Measurements from ENCODE around the gene EIPR1. TPM values are rescaled to one million over a fixed set of nuclear protein-coding genes. Genes with fewer than 3 reads are reported as not detected.

EIPR1 gene
- polyA plus RNA-seq, 1 donor from 2014 or later = 138 TPM

GRCh38 chr2:3387011-3387410 is 9.4 kb upstream of the EIPR1 start:
- Histone ChIP-seq H3K27ac (ENCODE audit: low read length) (no peak overlapping the region), H3K36me3 (ENCODE audit: insufficient read depth, low read length) (peaks cover under 1% of the 10 kb centered on the region), H3K9me3 (ENCODE audit: low read length) (no peaks in the 10 kb centered on the region), H3K27me3 (ENCODE audit: insufficient read depth, low read depth, low read length) (no peaks in the 10 kb centered on the region), H2AFZ (ENCODE audit: low read depth, low read length) (no peak overlapping the region), H3K4me3 (ENCODE audit: low read length) (no peak overlapping the region), H3K9me2 (ENCODE audit: insufficient read depth, low read length) (no peaks in the 10 kb centered on the region), H3F3A (ENCODE audit: insufficient read depth, low read length, poor library complexity, severe bottlenecking) (no peaks in the 10 kb centered on the region), H4K20me1 (ENCODE audit: insufficient read depth) (no peaks in the 10 kb centered on the region), H3K4me2 (ENCODE audit: low read length) (no peak overlapping the region), H3K9ac (ENCODE audit: low read length) (no peak overlapping the region), H3K79me2 (replicated peaks; ENCODE audit: insufficient read depth, low read length) (peaks cover 9% of the 10 kb centered on the region)
- no peak for TF ChIP-seq POLR2AphosphoS5 (IDR thresholded peaks at IDR 0.05)
- TF ChIP-seq EZH2 (IDR thresholded peaks at IDR 0.05; ENCODE audit: borderline replicate concordance, insufficient read depth, low read length, poor library complexity, severe bottlenecking) = no peak

GRCh38 chr2:3386448-3386958 is 8.9 kb upstream of the EIPR1 start:
- H3K27ac ChIP-seq (ENCODE audit: low read length) = no peak overlapping the region
- H3K9me2 ChIP-seq (ENCODE audit: insufficient read depth, low read length) = no peaks in the 10 kb centered on the region
- no peaks in the 10 kb centered on the region for H3K36me3 ChIP-seq (ENCODE audit: insufficient read depth, low read length)
- H3F3A ChIP-seq (ENCODE audit: insufficient read depth, low read length, poor library complexity, severe bottlenecking) = no peaks in the 10 kb centered on the region
- H3K27me3 ChIP-seq (ENCODE audit: insufficient read depth, low read depth, low read length) = no peaks in the 10 kb centered on the region
- H3K9me3 ChIP-seq (ENCODE audit: low read length) = no peaks in the 10 kb centered on the region
- H3K4me3 ChIP-seq (ENCODE audit: low read length) = no peak overlapping the region
- no peaks in the 10 kb centered on the region for H4K20me1 ChIP-seq (ENCODE audit: insufficient read depth)
- H3K4me2 ChIP-seq (ENCODE audit: low read length) = no peak overlapping the region
- TF ChIP-seq REST (IDR thresholded peaks at IDR 0.05; ENCODE audit: borderline replicate concordance) = no peak
- TF ChIP-seq EP300 (conservative IDR thresholded peaks at IDR 0.05; ENCODE audit: poor library complexity, severe bottlenecking) = no peak
- no peak for TF ChIP-seq EZH2 (IDR thresholded peaks at IDR 0.05; ENCODE audit: borderline replicate concordance, insufficient read depth, low read length, poor library complexity, severe bottlenecking)
- no peak for TF ChIP-seq SMC3 (conservative IDR thresholded peaks at IDR 0.05; ENCODE audit: poor library complexity)
- no peak for TF ChIP-seq RAD21 (conservative IDR thresholded peaks at IDR 0.05)
- peaks cover 12% of the 10 kb centered on the region for H3K79me2 ChIP-seq (replicated peaks; ENCODE audit: insufficient read depth, low read length)
- no peak overlapping the region for H3K9ac ChIP-seq (ENCODE audit: low read length)
- no peak overlapping the region for H2AFZ ChIP-seq (ENCODE audit: low read depth, low read length)

GRCh38 chr2:3379647-3380534 is 2.3 kb upstream of the EIPR1 start, which contains the start of gene TRAPPC12:
TRAPPC12 (plus strand) TSS chr2:3379694; CDS start chr2:3387624, 7,930 bp downstream.
- H3K4me2 ChIP-seq (ENCODE audit: low read length) = peak within 1 kb of the TSS; percentile 97
- H3K9me2 ChIP-seq (ENCODE audit: insufficient read depth, low read length) = no peaks in the 10 kb centered on the region
- peak within 1 kb of the TSS; percentile 81 for H3K4me3 ChIP-seq (ENCODE audit: low read length)
- peak within 1 kb of the TSS; percentile 92 for H3K27ac ChIP-seq (ENCODE audit: low read length)
- peaks cover 33% of the 10 kb centered on the region for H3K79me2 ChIP-seq (replicated peaks; ENCODE audit: insufficient read depth, low read length)
- no peaks in the 10 kb centered on the region for H3K36me3 ChIP-seq (ENCODE audit: insufficient read depth, low read length)
- H3K27me3 ChIP-seq (ENCODE audit: insufficient read depth, low read depth, low read length) = no peaks in the 10 kb centered on the region
- TF ChIP-seq TAF1 (IDR thresholded peaks at IDR 0.05; ENCODE audit: low read depth) (peak; percentile 87), SMC3 (conservative IDR thresholded peaks at IDR 0.05; ENCODE audit: poor library complexity) (peak; percentile 83), CTCF (IDR thresholded peaks at IDR 0.05; ENCODE audit: poor library complexity, severe bottlenecking) (peak; percentile 82), REST (IDR thresholded peaks at IDR 0.05; ENCODE audit: borderline replicate concordance) (peak; percentile 19), EP300 (conservative IDR thresholded peaks at IDR 0.05; ENCODE audit: poor library complexity, severe bottlenecking) (peak; percentile 62), EZH2 (IDR thresholded peaks at IDR 0.05; ENCODE audit: borderline replicate concordance, insufficient read depth, low read length, poor library complexity, severe bottlenecking) (no peak), POLR2AphosphoS5 (IDR thresholded peaks at IDR 0.05) (peak; percentile 92), RAD21 (conservative IDR thresholded peaks at IDR 0.05) (peak; percentile 74), MXI1 (conservative IDR thresholded peaks at IDR 0.05; ENCODE audit: poor library complexity, severe bottlenecking) (peak; percentile 91)
- H2AFZ ChIP-seq (ENCODE audit: low read depth, low read length) = peak within 1 kb of the TSS; percentile 43
- H4K20me1 ChIP-seq (ENCODE audit: insufficient read depth) = no peaks in the 10 kb centered on the region
- peak within 1 kb of the TSS; percentile 92 for H3K9ac ChIP-seq (ENCODE audit: low read length)
- H3K9me3 ChIP-seq (ENCODE audit: low read length) = no peaks in the 10 kb centered on the region
- no peaks in the 10 kb centered on the region for H3F3A ChIP-seq (ENCODE audit: insufficient read depth, low read length, poor library complexity, severe bottlenecking)

Data from neural cell (in vitro differentiated cells).